ENCODE data around the gene PPP1R26. TPM values are rescaled to one million over a fixed set of nuclear protein-coding genes. Genes with fewer than 3 reads are reported as not detected.

PPP1R26 gene
- polyA plus RNA-seq, 6 donors from 2014 or later = 0.27 to 0.47 (median 0.37) TPM; not detected in 3

DNA sequence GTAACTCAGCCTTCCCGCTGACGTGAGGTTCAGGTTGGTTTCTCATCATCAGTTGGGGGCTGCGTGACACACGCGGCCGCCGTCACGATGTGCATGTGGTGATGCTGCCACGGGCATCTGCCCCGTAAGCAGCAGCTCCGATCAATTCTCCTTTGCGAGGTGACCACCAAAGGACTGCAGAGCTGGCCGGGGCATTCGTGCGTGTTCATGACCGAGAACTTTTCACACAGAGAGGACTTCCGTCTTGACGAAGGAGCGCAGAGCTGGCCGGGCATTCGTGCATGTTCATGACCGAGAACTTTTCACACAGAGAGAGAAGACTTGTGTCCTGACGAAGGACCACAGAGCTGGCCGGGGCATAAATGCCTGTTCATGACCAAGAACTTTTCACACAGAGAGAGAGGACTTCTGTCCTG is 37.8 kb downstream of the PPP1R26 start:
- Mint-ChIP-seq H3K27ac (no peak overlapping the region), H3K27me3 (peaks cover 23 to 45% (median 39%) of the 10 kb centered on the region in 3 donors), H3K4me1 (peaks cover 0 to 6% (median 0%) of the 10 kb centered on the region in 3 donors), H3K9me3 (no peaks in the 10 kb centered on the region), H3K36me3 (no peaks in the 10 kb centered on the region), H3K4me3 (no peak overlapping the region)
- no peak for DNase-seq
- no peak for ATAC-seq (ENCODE audit: low read depth in 2 of 2)

- peaks cover 18 to 38% (median 36%) of the 10 kb centered on the region in 3 donors for H3K27me3 Mint-ChIP-seq
- peak overlapping the region in 2 of 6 donors; percentile 11 to 22 for H3K27ac Mint-ChIP-seq
These were observed 39.8 kb downstream of the PPP1R26 start for GRCh38 chr9:135519179-135519971.

GRCh38 chr9:135520916-135521607 is 41.5 kb downstream of the PPP1R26 start, which contains the start of gene LCN1:
Gene LCN1, plus strand, starts transcription at chr9:135521440. Its CDS starts 58 bp downstream, at chr9:135521498.
- Mint-ChIP-seq H3K9me3 (no peaks in the 10 kb centered on the region), H3K27ac (no peak within 1 kb of the TSS), H3K27me3 (peaks cover 18 to 38% (median 35%) of the 10 kb centered on the region in 3 donors), H3K4me1 (peaks cover 0 to 4% (median 0%) of the 10 kb centered on the region in 3 donors), H3K4me3 (no peak within 1 kb of the TSS), H3K36me3 (no peaks in the 10 kb centered on the region)
- DNase-seq = no peak
- ATAC-seq (ENCODE audit: low read depth in 2 of 2) = no peak

More at GRCh38 chr9:135519179-135519971, 39.8 kb downstream of the PPP1R26 start:
- Mint-ChIP-seq H3K36me3 (no peaks in the 10 kb centered on the region), H3K4me1 (peaks cover 0 to 6% (median 0%) of the 10 kb centered on the region in 3 donors), H3K9me3 (no peaks in the 10 kb centered on the region), H3K4me3 (no peak overlapping the region)
- DNase-seq (no peak), ATAC-seq (ENCODE audit: low read depth in 2 of 2) (no peak)

DNA sequence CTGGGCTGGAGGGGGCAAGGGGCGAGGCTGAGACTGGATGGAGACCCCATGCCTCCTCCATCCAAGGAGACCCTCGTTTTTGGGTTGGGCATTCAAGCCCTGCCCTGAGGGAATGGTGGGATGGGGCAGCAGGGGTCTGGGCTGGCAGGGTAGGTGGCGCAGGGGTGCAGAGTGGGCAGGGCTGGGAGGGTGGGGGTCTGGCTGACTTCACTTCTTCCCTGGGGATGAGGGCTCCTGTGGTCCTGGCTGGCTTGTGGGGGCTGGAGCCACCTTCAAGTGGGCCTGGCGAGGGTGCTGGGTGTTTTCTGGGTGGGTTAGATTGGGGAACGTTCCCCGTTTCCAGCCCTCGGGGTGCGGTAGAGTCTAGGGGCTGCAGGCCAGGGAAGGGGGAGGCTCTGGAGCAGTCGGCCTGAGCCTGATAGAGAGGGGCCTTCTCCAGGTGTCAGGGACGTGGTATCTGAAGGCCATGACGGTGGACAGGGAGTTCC is 42.1 kb downstream of the PPP1R26 start:
- no peaks in the 10 kb centered on the region for H3K36me3 Mint-ChIP-seq
- H3K4me3 Mint-ChIP-seq = no peak overlapping the region
- DNase-seq (no peak), ATAC-seq (ENCODE audit: low read depth in 2 of 2) (no peak)
- H3K4me1 Mint-ChIP-seq = no peaks in the 10 kb centered on the region
- H3K27ac Mint-ChIP-seq = no peak overlapping the region
- H3K9me3 Mint-ChIP-seq = no peaks in the 10 kb centered on the region
- H3K27me3 Mint-ChIP-seq = peaks cover 18 to 38% (median 31%) of the 10 kb centered on the region in 3 donors

- H3K4me3 Mint-ChIP-seq = no peak overlapping the region
- no peak for ATAC-seq (ENCODE audit: low read depth in 2 of 2)
- no peak overlapping the region for H3K27ac Mint-ChIP-seq
These were observed 42.7 kb downstream of the PPP1R26 start for GRCh38 chr9:135522137-135522877.

DNA sequence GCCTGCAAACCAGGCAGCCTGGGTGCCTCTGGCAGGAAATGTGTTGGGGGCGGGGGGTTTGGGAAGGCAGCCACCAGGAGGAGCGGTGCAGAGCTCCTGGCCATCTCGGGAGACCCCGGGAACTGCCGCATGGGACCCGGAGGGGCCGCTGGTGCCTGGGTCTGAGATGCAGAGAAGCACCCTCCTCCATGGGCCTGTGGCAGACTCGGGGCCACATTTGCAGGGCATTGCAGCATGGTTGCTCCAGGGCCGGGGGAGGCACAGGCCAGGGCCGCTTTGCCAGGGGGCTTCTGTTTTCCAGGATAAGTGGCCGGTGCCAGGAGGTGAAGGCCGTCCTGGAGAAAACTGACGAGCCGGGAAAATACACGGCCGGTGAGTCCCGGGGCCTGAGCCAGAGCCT is 43.3 kb downstream of the PPP1R26 start:
- H3K4me3 Mint-ChIP-seq = no peak overlapping the region
- H3K4me1 Mint-ChIP-seq = no peaks in the 10 kb centered on the region
- H3K27ac Mint-ChIP-seq = no peak overlapping the region
- peaks cover 13 to 31% (median 30%) of the 10 kb centered on the region in 3 donors for H3K27me3 Mint-ChIP-seq
- no peak for ATAC-seq (ENCODE audit: low read depth in 2 of 2)
- no peaks in the 10 kb centered on the region for H3K9me3 Mint-ChIP-seq
- H3K36me3 Mint-ChIP-seq = no peaks in the 10 kb centered on the region
- no peak for DNase-seq

More at GRCh38 chr9:135522137-135522877, 42.7 kb downstream of the PPP1R26 start:
- H3K9me3 Mint-ChIP-seq = no peaks in the 10 kb centered on the region
- H3K36me3 Mint-ChIP-seq = no peaks in the 10 kb centered on the region
- no peaks in the 10 kb centered on the region for H3K4me1 Mint-ChIP-seq
- no peak for DNase-seq
- peaks cover 17 to 36% (median 31%) of the 10 kb centered on the region in 3 donors for H3K27me3 Mint-ChIP-seq

- H3K4me3 Mint-ChIP-seq = no peak overlapping the region
- peaks cover 8 to 31% (median 23%) of the 10 kb centered on the region in 3 donors for H3K27me3 Mint-ChIP-seq
- no peaks in the 10 kb centered on the region for H3K9me3 Mint-ChIP-seq
- no peaks in the 10 kb centered on the region for H3K36me3 Mint-ChIP-seq
- no peak overlapping the region for H3K27ac Mint-ChIP-seq
- peaks cover 0 to 3% (median 0%) of the 10 kb centered on the region in 3 donors for H3K4me1 Mint-ChIP-seq
- ATAC-seq (ENCODE audit: low read depth in 2 of 2) (no peak), DNase-seq (no peak)
These were observed 44.0 kb downstream of the PPP1R26 start for GRCh38 chr9:135523521-135524129.

DNA sequence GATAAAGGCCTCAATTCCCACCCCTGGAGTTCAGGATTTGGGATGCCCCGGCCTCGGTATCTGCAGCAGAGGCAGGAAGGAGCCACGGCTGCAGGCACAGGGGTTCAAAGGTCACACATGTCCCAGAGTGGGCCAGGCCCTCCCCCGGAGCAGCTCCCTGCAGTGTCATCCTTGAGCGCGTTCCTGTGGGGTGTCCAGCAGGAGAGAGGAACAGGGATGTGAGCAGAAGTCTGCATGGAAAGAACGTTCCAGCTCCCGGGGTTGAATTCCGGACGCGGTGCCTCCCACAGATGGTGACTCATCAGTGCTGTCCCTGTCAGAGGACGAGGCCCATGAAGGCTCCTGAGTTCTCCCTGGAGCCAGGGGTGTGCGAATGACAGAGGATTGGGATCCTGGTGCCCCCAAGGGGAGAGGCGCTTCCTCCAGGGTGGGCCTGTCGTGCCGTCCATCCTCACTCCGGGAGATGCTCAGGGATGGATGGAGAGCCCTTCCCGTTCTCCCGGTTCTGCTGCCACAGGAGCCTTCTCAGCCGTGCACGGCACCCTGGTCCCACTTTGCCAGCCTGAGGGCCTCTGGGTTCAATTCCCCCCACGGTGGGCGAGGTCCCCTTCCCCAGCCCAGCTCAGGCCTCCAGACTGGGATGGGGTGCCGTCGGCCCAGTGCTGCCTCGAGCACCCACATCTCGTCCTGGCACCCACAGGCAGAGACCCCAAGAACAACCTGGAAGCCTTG is 44.7 kb downstream of the PPP1R26 start:
- no peak overlapping the region for H3K27ac Mint-ChIP-seq
- DNase-seq (no peak), ATAC-seq (ENCODE audit: low read depth in 2 of 2) (no peak)
- peaks cover 9 to 32% (median 17%) of the 10 kb centered on the region in 3 donors for H3K27me3 Mint-ChIP-seq
- H3K4me1 Mint-ChIP-seq = peaks cover 0 to 3% (median 0%) of the 10 kb centered on the region in 3 donors
- no peak overlapping the region for H3K4me3 Mint-ChIP-seq
- H3K36me3 Mint-ChIP-seq = no peaks in the 10 kb centered on the region
- no peaks in the 10 kb centered on the region for H3K9me3 Mint-ChIP-seq

GRCh38 chr9:135525241-135526088 is 45.9 kb downstream of the PPP1R26 start:
- peaks cover 7 to 28% (median 8%) of the 10 kb centered on the region in 3 donors for H3K27me3 Mint-ChIP-seq
- DNase-seq = no peak

GRCh38 chr9:135526089-135526729 is 46.6 kb downstream of the PPP1R26 start:
- Mint-ChIP-seq H3K4me1 (peaks cover 0 to 3% (median 0%) of the 10 kb centered on the region in 3 donors), H3K27me3 (peaks cover 9 to 29% (median 9%) of the 10 kb centered on the region in 3 donors)

More at GRCh38 chr9:135525241-135526088, 45.9 kb downstream of the PPP1R26 start:
- ATAC-seq (ENCODE audit: low read depth in 2 of 2) = no peak
- Mint-ChIP-seq H3K4me3 (no peak overlapping the region), H3K36me3 (no peaks in the 10 kb centered on the region), H3K27ac (no peak overlapping the region), H3K9me3 (peaks cover 0 to 4% (median 0%) of the 10 kb centered on the region in 7 donors), H3K4me1 (peaks cover 0 to 3% (median 0%) of the 10 kb centered on the region in 3 donors)

More at GRCh38 chr9:135526089-135526729, 46.6 kb downstream of the PPP1R26 start:
- Mint-ChIP-seq H3K27ac (no peak overlapping the region), H3K4me3 (no peak overlapping the region), H3K36me3 (no peaks in the 10 kb centered on the region), H3K9me3 (peaks cover 0 to 5% (median 0%) of the 10 kb centered on the region in 7 donors)
- ATAC-seq (ENCODE audit: low read depth in 2 of 2) (no peak), DNase-seq (no peak)

Measured in naive B cell (primary cell).